SK-N-MC (cell line): ENCODE measurements around the gene LRRC28.

ENCODE experiments used
- DNase-seq: peaks from one replicate; pipeline ENCODE4 v3.0.0-alpha.2; 2011; ENCODE audit warnings: low read depth, low spot score
- H3K27ac ChIP-seq: fragments of 200-600 bp; sonication (generic); 2 replicates; pipeline ENCODE4 v1.5.1; 2016; ENCODE audit warnings: mixed run types
- H3K36me3 ChIP-seq: fragments of 200-600 bp; sonication (generic); 2 replicates; pipeline ENCODE4 v1.6.1; 2017; ENCODE audit warnings: antibody characterized with exemption, low read length, mixed read lengths; ENCODE audit not compliant: insufficient read depth
- H3K4me3 ChIP-seq: fragments of 200-600 bp; sonication (generic); 2 replicates; pipeline ENCODE4 v1.5.1; 2016
- H3K9ac ChIP-seq: fragments of 200-600 bp; sonication (generic); 2 replicates; pipeline ENCODE4 v1.8.0; 2017; ENCODE audit warnings: mixed run types, mixed read lengths; ENCODE audit not compliant: insufficient read length
- H3K9me3 ChIP-seq: fragments of 200-600 bp; sonication (generic); 2 replicates; pipeline ENCODE4 v1.6.1; 2017; ENCODE audit warnings: low read depth, mild to moderate bottlenecking, antibody characterized with exemption, low read length, moderate library complexity, mixed read lengths
- EZH2 ChIP-seq: fragments of 200-600 bp; sonication (generic); IDR thresholded peaks from one replicate; pipeline ENCODE4 v1.6.1; 2017; ENCODE audit warnings: antibody characterized with exemption
- FOXP2 ChIP-seq: optimal IDR thresholded peaks from 2 replicates; pipeline ENCODE3; 2011; ENCODE audit warnings: mild to moderate bottlenecking, moderate library complexity; ENCODE audit not compliant: insufficient read depth; ENCODE audit errors: extremely low read length, control extremely low read depth
- POLR2AphosphoS5 ChIP-seq: IDR thresholded peaks from 2 replicates; pipeline ENCODE4 v1.6.1; 2012; ENCODE audit warnings: mild to moderate bottlenecking, low read depth, low read length, borderline replicate concordance

Gene LRRC28

GRCh38 chr15:99333981-99334380 is 82.7 kb downstream of the LRRC28 start:
- DNase-seq, result no peak
- Histone ChIP-seq H3K27ac (no peak overlapping the region), H3K9ac (no peak overlapping the region), H3K9me3 (no peaks in the 10 kb centered on the region), H3K36me3 (no peaks in the 10 kb centered on the region), H3K4me3 (no peak overlapping the region)
- no peak for TF ChIP-seq POLR2AphosphoS5
- TF ChIP-seq FOXP2, result no peak
- no peak for TF ChIP-seq EZH2

GRCh38 chr15:99335508-99335907 is 84.2 kb downstream of the LRRC28 start:
- no peak overlapping the region for H3K9ac ChIP-seq
- DNase-seq, result no peak
- H3K36me3 ChIP-seq, result no peaks in the 10 kb centered on the region
- H3K9me3 ChIP-seq, result no peaks in the 10 kb centered on the region
- H3K4me3 ChIP-seq, result no peak overlapping the region
- H3K27ac ChIP-seq, result no peak overlapping the region
- TF ChIP-seq POLR2AphosphoS5 (no peak), FOXP2 (no peak), EZH2 (no peak)

- Histone ChIP-seq H3K27ac (no peak overlapping the region), H3K9ac (no peak overlapping the region), H3K4me3 (no peak overlapping the region), H3K36me3 (no peaks in the 10 kb centered on the region), H3K9me3 (no peaks in the 10 kb centered on the region)
- TF ChIP-seq FOXP2 (no peak), EZH2 (no peak), POLR2AphosphoS5 (no peak)
- no peak for DNase-seq
Measured at GRCh38 chr15:99336794-99337193, 85.5 kb downstream of the LRRC28 start.

- no peak for DNase-seq
- no peak overlapping the region for H3K27ac ChIP-seq
- no peaks in the 10 kb centered on the region for H3K9me3 ChIP-seq
- H3K4me3 ChIP-seq, result no peak overlapping the region
- no peak for TF ChIP-seq POLR2AphosphoS5
- no peak for TF ChIP-seq EZH2
- TF ChIP-seq FOXP2, result no peak
- H3K36me3 ChIP-seq, result no peaks in the 10 kb centered on the region
- H3K9ac ChIP-seq, result no peak overlapping the region
Measured at GRCh38 chr15:99340347-99340746, 89.1 kb downstream of the LRRC28 start.

- no peak for DNase-seq
- no peak overlapping the region for H3K9ac ChIP-seq
- no peak overlapping the region for H3K4me3 ChIP-seq
- no peaks in the 10 kb centered on the region for H3K36me3 ChIP-seq
- no peaks in the 10 kb centered on the region for H3K9me3 ChIP-seq
- H3K27ac ChIP-seq, result no peak overlapping the region
- TF ChIP-seq POLR2AphosphoS5 (no peak), EZH2 (no peak), FOXP2 (no peak)
Measured at GRCh38 chr15:99341786-99342185, 90.5 kb downstream of the LRRC28 start.

- no peak for DNase-seq
- Histone ChIP-seq H3K4me3 (no peak overlapping the region), H3K27ac (no peak overlapping the region), H3K36me3 (no peaks in the 10 kb centered on the region), H3K9me3 (no peaks in the 10 kb centered on the region), H3K9ac (no peak overlapping the region)
- TF ChIP-seq POLR2AphosphoS5 (no peak), FOXP2 (no peak), EZH2 (no peak)
Measured at GRCh38 chr15:99343208-99343607, 91.9 kb downstream of the LRRC28 start.

GRCh38 chr15:99343881-99344551 is 92.7 kb downstream of the LRRC28 start:
- Histone ChIP-seq H3K4me3 (no peak overlapping the region), H3K36me3 (no peaks in the 10 kb centered on the region), H3K27ac (no peak overlapping the region), H3K9me3 (no peaks in the 10 kb centered on the region), H3K9ac (no peak overlapping the region)
- TF ChIP-seq EZH2, result no peak
- no peak for TF ChIP-seq POLR2AphosphoS5
- TF ChIP-seq FOXP2, result no peak
- no peak for DNase-seq

GRCh38 chr15:99344639-99345038 is 93.4 kb downstream of the LRRC28 start:
- TF ChIP-seq POLR2AphosphoS5, result no peak
- no peak for TF ChIP-seq EZH2
- no peak for TF ChIP-seq FOXP2

GRCh38 chr15:99345242-99345641 is 94.0 kb downstream of the LRRC28 start:
- DNase-seq, result no peak
- no peaks in the 10 kb centered on the region for H3K9me3 ChIP-seq
- no peak overlapping the region for H3K4me3 ChIP-seq
- no peak overlapping the region for H3K27ac ChIP-seq
- no peaks in the 10 kb centered on the region for H3K36me3 ChIP-seq
- no peak overlapping the region for H3K9ac ChIP-seq
- TF ChIP-seq EZH2 (no peak), FOXP2 (no peak), POLR2AphosphoS5 (no peak)

More at GRCh38 chr15:99344639-99345038, 93.4 kb downstream of the LRRC28 start:
- Histone ChIP-seq H3K36me3 (no peaks in the 10 kb centered on the region), H3K4me3 (no peak overlapping the region), H3K27ac (no peak overlapping the region), H3K9ac (no peak overlapping the region), H3K9me3 (no peaks in the 10 kb centered on the region)
- DNase-seq, result no peak
